SK-N-SH treated with all-trans-retinoic acid at 6 μM for 48 hours (cell line): ENCODE measurements around the gene GRM4.

Experiments used
- CSDC2 ChIP-seq: fragments of 250-450 bp; sonication (Bioruptor Pico); IDR thresholded peaks from 2 replicates; pipeline ENCODE4 v1.5.0; 2020; ENCODE audit warnings: mild to moderate bottlenecking, moderate library complexity
- GLIS3 ChIP-seq: fragments of 250-450 bp; sonication (Bioruptor Pico); IDR thresholded peaks from 2 replicates; pipeline ENCODE4 v1.5.0; 2020; ENCODE audit warnings: mild to moderate bottlenecking, moderate library complexity
- ISL1 ChIP-seq: fragments of 250-450 bp; sonication (Bioruptor Pico); IDR thresholded peaks from 2 replicates; pipeline ENCODE4 v2.1.2; 2022; ENCODE audit warnings: mild to moderate bottlenecking, moderate library complexity
- PATZ1 ChIP-seq: fragments of 250-450 bp; sonication (Bioruptor Pico); IDR thresholded peaks from 2 replicates; pipeline ENCODE4 v1.8.0; 2020; ENCODE audit warnings: mild to moderate bottlenecking, moderate library complexity, borderline replicate concordance
- RARB ChIP-seq: fragments of 250-450 bp; sonication (Bioruptor Pico); IDR thresholded peaks from 2 replicates; pipeline ENCODE4 v1.8.0; 2021; ENCODE audit warnings: mild to moderate bottlenecking, moderate library complexity
- SNAI2 ChIP-seq: fragments of 250-450 bp; sonication (Bioruptor Pico); IDR thresholded peaks from 2 replicates; pipeline ENCODE4 v1.5.0; 2020; ENCODE audit warnings: mild to moderate bottlenecking, moderate library complexity
- TOX ChIP-seq: fragments of 250-450 bp; sonication (Bioruptor Pico); IDR thresholded peaks from 2 replicates; pipeline ENCODE4 v1.8.0; 2021; ENCODE audit warnings: mild to moderate bottlenecking, moderate library complexity, borderline replicate concordance
- ZFP3 ChIP-seq: fragments of 250-450 bp; sonication (Bioruptor Pico); IDR thresholded peaks from 2 replicates; pipeline ENCODE4 v1.5.0; 2020; ENCODE audit warnings: mild to moderate bottlenecking, moderate library complexity
- ZFP30 ChIP-seq: fragments of 450-650 bp; formaldehyde crosslinking; IDR thresholded peaks from 2 replicates; pipeline ENCODE4 v1.5.0; 2022; ENCODE audit warnings: mild to moderate bottlenecking, moderate library complexity
- ZNF70 ChIP-seq: fragments of 450-650 bp; formaldehyde crosslinking; IDR thresholded peaks from 2 replicates; pipeline ENCODE4 v1.5.0; 2020; ENCODE audit warnings: mild to moderate bottlenecking, moderate library complexity

GRCh38 chr6:34035704-34036356, 110.1 kb downstream of the GRM4 start:
- no peak for TF ChIP-seq ZFP30 (CRISPR knock-in tag)
- no peak for TF ChIP-seq GLIS3 (CRISPR knock-in tag)
- no peak for TF ChIP-seq ISL1 (CRISPR knock-in tag)
- no peak for TF ChIP-seq PATZ1
- no peak for TF ChIP-seq SNAI2
- no peak for TF ChIP-seq TOX (CRISPR knock-in tag)
- TF ChIP-seq RARB (CRISPR knock-in tag), result no peak
- TF ChIP-seq CSDC2 (CRISPR knock-in tag), result no peak
- TF ChIP-seq ZFP3, result no peak
- no peak for TF ChIP-seq ZNF70
